Gastrocnemius medialis (tissue), 4 donors: ENCODE data around the gene ACTL6B.

Experiments
- CTCF ChIP-seq, 5 experiments: fragments of 450-650 bp in 3 of 5; fragments of 200-600 bp in 2 of 5; sonication (generic) in 2 of 5; IDR thresholded peaks in 4 of 5; conservative IDR thresholded peaks in 1 of 5; 1 replicate in 4 of 5; 2 replicates in 1 of 5; pipeline ENCODE4 v1.5.1; 2016 to 2019; ENCODE audit warnings: antibody characterized with exemption in 5 of 5, mild to moderate bottlenecking in 3 of 5, moderate library complexity in 3 of 5
- POLR2A ChIP-seq, 2 donors: fragments of 450-650 bp; IDR thresholded peaks; one replicate each; pipeline ENCODE4 v1.6.1; 2017; ENCODE audit warnings: antibody characterized with exemption in 2 of 2, mild to moderate bottlenecking in 2 of 2, moderate library complexity in 2 of 2

DNA sequence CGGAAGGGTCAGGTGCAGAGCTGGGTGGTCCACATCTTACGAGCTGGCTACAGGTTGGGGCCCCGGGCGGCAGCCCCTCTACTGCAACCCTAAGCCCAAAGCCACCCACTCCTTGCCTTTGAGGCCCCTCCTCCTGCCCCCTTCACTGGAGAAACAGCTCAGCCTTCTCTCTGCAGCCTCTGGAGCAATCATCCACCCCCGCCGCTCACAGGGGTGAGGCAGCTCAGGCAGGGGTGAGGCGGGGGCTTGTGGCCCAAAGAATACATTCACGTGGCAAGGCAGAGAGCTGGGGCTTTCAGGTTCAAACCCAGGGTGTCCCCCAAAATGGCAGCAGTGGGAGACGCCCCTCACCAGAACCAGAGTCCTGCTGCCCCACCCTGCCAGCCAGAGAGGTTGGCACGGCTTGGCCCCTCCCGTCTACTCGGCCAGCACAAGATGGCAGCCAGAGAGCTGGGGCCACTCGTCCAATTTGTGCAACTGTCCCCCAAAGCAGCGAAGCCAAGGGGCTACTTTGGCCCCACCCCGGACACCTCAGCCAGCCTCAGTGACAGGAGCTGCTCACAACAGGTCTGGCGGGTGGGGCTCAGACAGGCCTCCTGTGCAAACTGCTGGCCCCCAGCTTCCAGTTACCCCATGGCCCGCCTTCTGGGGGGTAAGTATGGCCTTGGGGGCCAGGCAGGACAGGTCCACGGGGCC lies 24.5 kb upstream of the ACTL6B start:
- no peak for TF ChIP-seq CTCF (IDR thresholded peaks at IDR 0.05 in 4 of 5, conservative IDR thresholded peaks at IDR 0.05 in 1 of 5)
- no peak for TF ChIP-seq POLR2A (IDR thresholded peaks at IDR 0.05)
